MM.1S (cell line): ENCODE measurements around the gene PPP2R3C.
"Not testable (repeated sequence)": the region's sequence is repeated elsewhere in the genome, so short reads cannot be mapped to it uniquely, and the experiment has no call there.

Experiments used
- DNase-seq: peaks from one replicate; pipeline ENCODE4 v3.0.0-alpha.2; 2015
- H2AFZ ChIP-seq: fragments of 300-600 bp; sonication (generic); 2 replicates; pipeline ENCODE4 v1.6.0; 2016; ENCODE audit warnings: antibody characterized with exemption, low read length
- H3F3A ChIP-seq: fragments of 300-600 bp; sonication (generic); 2 replicates; pipeline ENCODE4 v1.6.1; 2016; ENCODE audit warnings: mild to moderate bottlenecking, antibody characterized with exemption, low read length, moderate library complexity, mixed read lengths; ENCODE audit not compliant: insufficient read depth
- H3K27ac ChIP-seq: fragments of 300-600 bp; sonication (generic); 2 replicates; pipeline ENCODE4 v1.5.1; 2016; ENCODE audit warnings: mild to moderate bottlenecking, low read length
- H3K27me3 ChIP-seq: fragments of 300-600 bp; sonication (generic); replicated peaks from 2 replicates; pipeline ENCODE4 v1.6.0; 2016; ENCODE audit warnings: low read length; ENCODE audit not compliant: insufficient read depth
- H3K36me3 ChIP-seq: fragments of 300-600 bp; sonication (generic); replicated peaks from 2 replicates; pipeline ENCODE4 v1.6.1; 2016; ENCODE audit warnings: mild to moderate bottlenecking, low read length, mixed read lengths; ENCODE audit not compliant: insufficient read depth
- H3K4me1 ChIP-seq: fragments of 300-600 bp; sonication (generic); 2 replicates; pipeline ENCODE4 v1.6.1; 2016; ENCODE audit warnings: low read length, mixed read lengths
- H3K4me2 ChIP-seq: fragments of 300-600 bp; sonication (generic); 2 replicates; pipeline ENCODE4 v1.6.0; 2016; ENCODE audit warnings: low read depth, low read length
- H3K4me3 ChIP-seq: fragments of 300-600 bp; sonication (generic); 2 replicates; pipeline ENCODE4 v1.5.1; 2016; ENCODE audit warnings: low read length, mixed read lengths
- H3K79me2 ChIP-seq: fragments of 300-600 bp; sonication (generic); 2 replicates; pipeline ENCODE4 v1.6.1; 2016; ENCODE audit warnings: mixed run types, low read length, mixed read lengths
- H3K9ac ChIP-seq: fragments of 300-600 bp; sonication (generic); 2 replicates; pipeline ENCODE4 v1.6.1; 2016; ENCODE audit warnings: low read length, mixed read lengths
- H3K9me2 ChIP-seq: fragments of 300-600 bp; sonication (generic); replicated peaks from 2 replicates; pipeline ENCODE4 v1.6.1; 2016; ENCODE audit warnings: mild to moderate bottlenecking, low read length, mixed read lengths; ENCODE audit not compliant: insufficient read depth
- H3K9me3 ChIP-seq: fragments of 300-600 bp; sonication (generic); replicated peaks from 2 replicates; pipeline ENCODE4 v1.6.1; 2016; ENCODE audit warnings: mild to moderate bottlenecking, low read length, mixed read lengths; ENCODE audit not compliant: insufficient read depth
- H4K20me1 ChIP-seq: fragments of 300-600 bp; sonication (generic); 2 replicates; pipeline ENCODE4 v1.6.1; 2016; ENCODE audit warnings: mild to moderate bottlenecking, low read length, moderate library complexity, mixed read lengths; ENCODE audit not compliant: insufficient read depth
- CTCF ChIP-seq: fragments of 300-600 bp; sonication (generic); IDR thresholded peaks from 2 replicates; pipeline ENCODE4 v1.5.1; 2016; ENCODE audit warnings: antibody characterized with exemption, low read length, mixed read lengths
- EZH2 ChIP-seq: fragments of 300-600 bp; sonication (generic); optimal IDR thresholded peaks from 2 replicates; pipeline ENCODE3; 2017; ENCODE audit warnings: low read depth, mild to moderate bottlenecking, antibody characterized with exemption, low read length, mixed read lengths
- EZH2phosphoT487 ChIP-seq: fragments of 300-600 bp; sonication (generic); IDR thresholded peaks from 2 replicates; pipeline ENCODE4 v1.6.1; 2018; ENCODE audit warnings: antibody characterized with exemption, low read length

The PPP2R3C gene

DNA sequence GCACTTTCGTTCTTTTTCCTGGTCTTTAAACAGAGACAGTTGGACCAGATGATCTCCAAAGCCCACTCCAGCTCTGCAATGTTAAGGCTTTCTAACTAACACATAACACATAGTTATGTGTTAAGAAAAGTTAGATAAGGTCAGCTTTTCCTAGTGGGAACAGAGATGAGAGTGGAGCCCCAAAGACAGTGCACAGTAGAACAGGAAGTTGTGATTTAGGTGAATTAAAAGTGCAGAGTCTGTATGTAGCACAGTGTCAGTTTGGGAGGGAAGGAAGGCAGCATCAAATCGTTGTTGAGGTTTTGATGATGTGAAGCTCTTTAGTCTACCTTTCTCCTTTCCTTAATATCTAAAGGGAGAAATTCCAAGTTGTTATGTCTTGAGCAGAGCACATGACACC lies 32.2 kb upstream of the PPP2R3C start:
- no peaks in the 10 kb centered on the region for H3K27me3 ChIP-seq
- DNase-seq, result no peak
- H3K4me1 ChIP-seq, result no peaks in the 10 kb centered on the region
- no peaks in the 10 kb centered on the region for H3K9me2 ChIP-seq
- H3K9me3 ChIP-seq, result no peaks in the 10 kb centered on the region
- H3K27ac ChIP-seq, result no peak overlapping the region
- H3F3A ChIP-seq, result 0 out of 2 replicates have a peak, but pooled peaks cover 3% of the 10 kb centered on the region
- no peak overlapping the region for H2AFZ ChIP-seq
- H4K20me1 ChIP-seq, result no peaks in the 10 kb centered on the region
- H3K79me2 ChIP-seq, result no peaks in the 10 kb centered on the region
- H3K4me2 ChIP-seq, result no peak overlapping the region
- no peak overlapping the region for H3K9ac ChIP-seq
- no peak overlapping the region for H3K4me3 ChIP-seq
- H3K36me3 ChIP-seq, result no peaks in the 10 kb centered on the region
- no peak for TF ChIP-seq CTCF
- no peak for TF ChIP-seq EZH2
- no peak for TF ChIP-seq EZH2phosphoT487

DNA sequence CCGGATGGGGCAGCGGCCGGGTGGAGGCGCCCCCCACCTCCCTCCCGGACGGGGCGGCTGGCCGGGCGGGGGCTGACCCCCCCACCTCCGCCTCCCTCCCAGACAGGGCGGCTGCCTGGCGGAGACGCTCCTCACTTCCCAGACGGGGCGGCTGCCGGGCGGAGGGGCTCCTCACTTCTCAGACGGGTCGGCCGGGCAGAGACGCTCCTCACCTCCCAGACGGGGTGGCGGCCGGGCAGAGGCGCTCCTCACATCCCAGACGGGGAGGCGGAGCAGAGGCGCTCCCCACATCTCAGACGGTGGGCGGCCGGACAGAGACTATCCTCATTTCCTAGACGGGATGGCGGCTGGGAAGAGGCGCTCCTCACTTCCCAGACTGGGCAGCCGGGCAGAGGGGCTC lies 30.7 kb upstream of the PPP2R3C start:
- H3K4me3 ChIP-seq, H3K27me3 ChIP-seq, H3K9ac ChIP-seq, H2AFZ ChIP-seq, H3K9me2 ChIP-seq, H3K79me2 ChIP-seq, H4K20me1 ChIP-seq, H3K4me2 ChIP-seq, H3K4me1 ChIP-seq, H3K27ac ChIP-seq, H3F3A ChIP-seq, DNase-seq, H3K36me3 ChIP-seq, H3K9me3 ChIP-seq: not testable (repeated sequence)

- no peak overlapping the region for H3K4me2 ChIP-seq
- no peak for TF ChIP-seq EZH2
- no peak for TF ChIP-seq EZH2phosphoT487
- no peak for TF ChIP-seq CTCF
- H3K36me3 ChIP-seq, result no peaks in the 10 kb centered on the region
Observed at GRCh38 chr14:35149239-35149638, 27.4 kb upstream of the PPP2R3C start.

DNA sequence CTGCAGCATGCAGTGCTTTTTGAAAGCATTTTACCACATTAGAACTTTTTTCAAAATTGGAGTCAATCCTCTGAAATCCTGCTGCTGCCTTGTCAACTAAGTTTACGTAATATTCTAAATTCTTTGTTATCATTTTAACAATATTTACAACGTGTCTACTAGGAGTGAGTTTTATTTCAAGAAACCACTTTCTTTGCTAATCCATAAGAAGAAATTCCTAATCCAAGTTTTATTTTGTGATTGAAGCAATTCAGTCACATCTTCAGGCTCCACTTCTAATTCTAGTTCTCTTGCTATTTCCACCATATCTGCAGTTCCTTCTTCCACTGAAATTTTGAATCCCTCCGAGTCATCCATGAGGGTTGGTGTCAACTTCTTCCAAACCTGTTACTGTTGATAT lies 25.9 kb upstream of the PPP2R3C start:
- Histone ChIP-seq H3F3A (no peaks in the 10 kb centered on the region), H3K9ac (no peak overlapping the region), H3K27me3 (no peaks in the 10 kb centered on the region), H3K9me3 (no peaks in the 10 kb centered on the region), H3K36me3 (no peaks in the 10 kb centered on the region), H4K20me1 (no peaks in the 10 kb centered on the region), H3K79me2 (no peaks in the 10 kb centered on the region), H3K4me3 (no peak overlapping the region), H3K9me2 (no peaks in the 10 kb centered on the region), H3K27ac (no peak overlapping the region), H3K4me1 (no peaks in the 10 kb centered on the region), H3K4me2 (no peak overlapping the region), H2AFZ (no peak overlapping the region)
- DNase-seq, result no peak
- TF ChIP-seq EZH2, result no peak
- TF ChIP-seq CTCF, result no peak
- no peak for TF ChIP-seq EZH2phosphoT487

More at GRCh38 chr14:35149239-35149638, 27.4 kb upstream of the PPP2R3C start:
- no peak overlapping the region for H2AFZ ChIP-seq
- no peak overlapping the region for H3K4me3 ChIP-seq
- no peaks in the 10 kb centered on the region for H3K9me3 ChIP-seq
- H4K20me1 ChIP-seq, result no peaks in the 10 kb centered on the region
- DNase-seq, result no peak
- no peak overlapping the region for H3K27ac ChIP-seq
- H3K9me2 ChIP-seq, result no peaks in the 10 kb centered on the region
- H3K79me2 ChIP-seq, result no peaks in the 10 kb centered on the region
- no peaks in the 10 kb centered on the region for H3K4me1 ChIP-seq
- H3K9ac ChIP-seq, result no peak overlapping the region
- no peaks in the 10 kb centered on the region for H3F3A ChIP-seq
- H3K27me3 ChIP-seq, result no peaks in the 10 kb centered on the region
